ENCODE data around the gene CDK17.

GRCh38 chr12:96295532-96296160, 104.6 kb downstream of the CDK17 start:
- TF ChIP-seq FOXM1 (IDR thresholded peaks at IDR 0.05; ENCODE audit: low read depth), result no peak
- TF ChIP-seq POLR2AphosphoS5 (IDR thresholded peaks at IDR 0.05; ENCODE audit: low read depth, low read length), result no peak
- TF ChIP-seq CTCF (IDR thresholded peaks at IDR 0.05), result no peak
- TF ChIP-seq MAX (IDR thresholded peaks at IDR 0.05; ENCODE audit: low read depth), result no peak
